GM23338 (cell line): ENCODE results near the gene LEMD1. TPM values are rescaled to one million over a fixed set of nuclear protein-coding genes. Genes with fewer than 3 reads are reported as not detected.

Source experiments
- EZH2 ChIP-seq: fragments of 200-600 bp; sonication (generic); IDR thresholded peaks from one replicate; pipeline ENCODE4 v1.8.0; 2017; ENCODE audit warnings: antibody characterized with exemption, mild to moderate bottlenecking, low read depth; ENCODE audit not compliant: unreplicated experiment
- STAT1 ChIP-seq: IDR thresholded peaks from one replicate; pipeline ENCODE4 v1.6.1; 2016; ENCODE audit warnings: antibody characterized with exemption; ENCODE audit not compliant: unreplicated experiment
- ZNF114 ChIP-seq: fragments of 250-450 bp; sonication (Bioruptor Pico); IDR thresholded peaks from 2 replicates; pipeline ENCODE4 v1.5.0; 2020; ENCODE audit warnings: mild to moderate bottlenecking, moderate library complexity
- ZNF331 ChIP-seq: fragments of 250-450 bp; sonication (Bioruptor Pico); IDR thresholded peaks from 2 replicates; pipeline ENCODE4 v1.5.0; 2020; ENCODE audit warnings: low read depth, mild to moderate bottlenecking, moderate library complexity
- polyA plus RNA-seq: library from polyadenylated mRNA; unstranded; fragments of >200 nt; fragmentation: Nextera tagmentation; extraction: Ambion mirVana; gene quantifications from 2 replicates; pipeline ENCODE4 v1.2.1, GENCODE V29; 2016
- total RNA-seq: library from RNA; depleted of rRNA; stranded (reverse); fragments of >200 nt; shearing (Covaris generic); gene quantifications from 2 replicates; pipeline ENCODE4 v1.2.3, GENCODE V29; 2014
- TF ChIP-seq, protein P1 (sequence below): fragments of 250-450 bp; sonication (Bioruptor Pico); IDR thresholded peaks from 2 replicates; pipeline ENCODE4 v1.5.0; 2020; ENCODE audit warnings: mild to moderate bottlenecking, moderate library complexity
- TF ChIP-seq, protein P2 (sequence below): IDR thresholded peaks from one replicate; pipeline ENCODE4 v1.6.1; 2018; ENCODE audit warnings: antibody characterized with exemption; ENCODE audit not compliant: unreplicated experiment

LEMD1 gene
- total and polyA plus RNA-seq, 2 experiments from 2014 or later, result 4.7 to 10.7 TPM

DNA sequence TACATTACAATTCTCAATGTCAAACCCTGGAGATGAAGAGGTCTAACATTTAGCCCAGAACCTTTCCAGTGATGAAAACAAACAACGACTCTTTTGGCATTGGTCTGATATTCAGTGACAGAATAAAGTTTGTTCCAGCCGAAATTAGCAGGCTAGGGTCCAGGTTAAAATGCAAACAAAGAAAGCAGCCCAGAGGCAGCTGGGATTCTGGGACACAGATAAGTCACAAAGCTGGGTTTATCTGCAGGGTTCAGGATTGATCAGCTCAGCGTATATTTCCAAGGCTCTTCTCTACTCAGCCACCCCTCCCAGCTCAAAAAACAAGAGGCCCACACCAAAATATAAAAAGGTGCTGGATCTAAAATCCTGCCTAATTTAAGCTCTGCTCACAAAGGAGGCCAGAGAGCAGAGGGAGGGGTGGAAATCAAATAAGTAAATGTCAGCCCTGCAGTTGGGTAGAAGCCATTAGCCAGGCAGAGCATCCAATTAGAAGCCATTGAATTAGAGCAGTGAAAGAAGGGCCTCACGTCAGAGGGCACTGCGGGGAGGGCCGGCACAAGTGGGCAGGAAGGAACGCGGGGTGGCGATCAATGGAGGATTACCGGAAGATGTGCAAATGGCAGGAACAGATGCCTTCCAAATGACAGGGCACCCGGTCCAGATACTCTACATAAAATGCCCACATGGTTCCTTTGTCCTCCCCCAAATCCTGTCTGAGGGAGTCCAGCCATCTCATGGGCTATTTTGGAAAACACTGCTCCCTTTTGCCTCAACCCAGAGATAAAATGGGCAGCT, 61.9 kb downstream of the LEMD1 start (continued):
- TF ChIP-seq, protein P1, sequence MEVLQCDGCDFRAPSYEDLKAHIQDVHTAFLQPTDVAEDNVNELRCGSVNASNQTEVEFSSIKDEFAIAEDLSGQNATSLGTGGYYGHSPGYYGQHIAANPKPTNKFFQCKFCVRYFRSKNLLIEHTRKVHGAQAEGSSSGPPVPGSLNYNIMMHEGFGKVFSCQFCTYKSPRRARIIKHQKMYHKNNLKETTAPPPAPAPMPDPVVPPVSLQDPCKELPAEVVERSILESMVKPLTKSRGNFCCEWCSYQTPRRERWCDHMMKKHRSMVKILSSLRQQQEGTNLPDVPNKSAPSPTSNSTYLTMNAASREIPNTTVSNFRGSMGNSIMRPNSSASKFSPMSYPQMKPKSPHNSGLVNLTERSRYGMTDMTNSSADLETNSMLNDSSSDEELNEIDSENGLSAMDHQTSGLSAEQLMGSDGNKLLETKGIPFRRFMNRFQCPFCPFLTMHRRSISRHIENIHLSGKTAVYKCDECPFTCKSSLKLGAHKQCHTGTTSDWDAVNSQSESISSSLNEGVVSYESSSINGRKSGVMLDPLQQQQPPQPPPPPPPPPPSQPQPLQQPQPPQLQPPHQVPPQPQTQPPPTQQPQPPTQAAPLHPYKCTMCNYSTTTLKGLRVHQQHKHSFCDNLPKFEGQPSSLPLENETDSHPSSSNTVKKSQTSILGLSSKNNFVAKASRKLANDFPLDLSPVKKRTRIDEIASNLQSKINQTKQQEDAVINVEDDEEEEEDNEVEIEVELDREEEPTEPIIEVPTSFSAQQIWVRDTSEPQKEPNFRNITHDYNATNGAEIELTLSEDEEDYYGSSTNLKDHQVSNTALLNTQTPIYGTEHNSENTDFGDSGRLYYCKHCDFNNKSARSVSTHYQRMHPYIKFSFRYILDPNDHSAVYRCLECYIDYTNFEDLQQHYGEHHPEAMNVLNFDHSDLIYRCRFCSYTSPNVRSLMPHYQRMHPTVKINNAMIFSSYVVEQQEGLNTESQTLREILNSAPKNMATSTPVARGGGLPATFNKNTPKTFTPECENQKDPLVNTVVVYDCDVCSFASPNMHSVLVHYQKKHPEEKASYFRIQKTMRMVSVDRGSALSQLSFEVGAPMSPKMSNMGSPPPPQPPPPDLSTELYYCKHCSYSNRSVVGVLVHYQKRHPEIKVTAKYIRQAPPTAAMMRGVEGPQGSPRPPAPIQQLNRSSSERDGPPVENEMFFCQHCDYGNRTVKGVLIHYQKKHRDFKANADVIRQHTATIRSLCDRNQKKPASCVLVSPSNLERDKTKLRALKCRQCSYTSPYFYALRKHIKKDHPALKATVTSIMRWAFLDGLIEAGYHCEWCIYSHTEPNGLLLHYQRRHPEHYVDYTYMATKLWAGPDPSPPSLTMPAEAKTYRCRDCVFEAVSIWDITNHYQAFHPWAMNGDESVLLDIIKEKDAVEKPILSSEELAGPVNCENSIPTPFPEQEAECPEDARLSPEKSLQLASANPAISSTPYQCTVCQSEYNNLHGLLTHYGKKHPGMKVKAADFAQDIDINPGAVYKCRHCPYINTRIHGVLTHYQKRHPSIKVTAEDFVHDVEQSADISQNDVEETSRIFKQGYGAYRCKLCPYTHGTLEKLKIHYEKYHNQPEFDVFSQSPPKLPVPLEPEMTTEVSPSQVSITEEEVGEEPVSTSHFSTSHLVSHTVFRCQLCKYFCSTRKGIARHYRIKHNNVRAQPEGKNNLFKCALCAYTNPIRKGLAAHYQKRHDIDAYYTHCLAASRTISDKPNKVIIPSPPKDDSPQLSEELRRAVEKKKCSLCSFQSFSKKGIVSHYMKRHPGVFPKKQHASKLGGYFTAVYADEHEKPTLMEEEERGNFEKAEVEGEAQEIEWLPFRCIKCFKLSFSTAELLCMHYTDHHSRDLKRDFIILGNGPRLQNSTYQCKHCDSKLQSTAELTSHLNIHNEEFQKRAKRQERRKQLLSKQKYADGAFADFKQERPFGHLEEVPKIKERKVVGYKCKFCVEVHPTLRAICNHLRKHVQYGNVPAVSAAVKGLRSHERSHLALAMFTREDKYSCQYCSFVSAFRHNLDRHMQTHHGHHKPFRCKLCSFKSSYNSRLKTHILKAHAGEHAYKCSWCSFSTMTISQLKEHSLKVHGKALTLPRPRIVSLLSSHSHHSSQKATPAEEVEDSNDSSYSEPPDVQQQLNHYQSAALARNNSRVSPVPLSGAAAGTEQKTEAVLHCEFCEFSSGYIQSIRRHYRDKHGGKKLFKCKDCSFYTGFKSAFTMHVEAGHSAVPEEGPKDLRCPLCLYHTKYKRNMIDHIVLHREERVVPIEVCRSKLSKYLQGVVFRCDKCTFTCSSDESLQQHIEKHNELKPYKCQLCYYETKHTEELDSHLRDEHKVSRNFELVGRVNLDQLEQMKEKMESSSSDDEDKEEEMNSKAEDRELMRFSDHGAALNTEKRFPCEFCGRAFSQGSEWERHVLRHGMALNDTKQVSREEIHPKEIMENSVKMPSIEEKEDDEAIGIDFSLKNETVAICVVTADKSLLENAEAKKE (CRISPR knock-in tag), result no peak
- TF ChIP-seq ZNF331 (CRISPR knock-in tag), result no peak
- TF ChIP-seq ZNF114 (CRISPR knock-in tag), result no peak
- no peak for TF ChIP-seq STAT1
- TF ChIP-seq EZH2, result no peak
- TF ChIP-seq, protein P2, sequence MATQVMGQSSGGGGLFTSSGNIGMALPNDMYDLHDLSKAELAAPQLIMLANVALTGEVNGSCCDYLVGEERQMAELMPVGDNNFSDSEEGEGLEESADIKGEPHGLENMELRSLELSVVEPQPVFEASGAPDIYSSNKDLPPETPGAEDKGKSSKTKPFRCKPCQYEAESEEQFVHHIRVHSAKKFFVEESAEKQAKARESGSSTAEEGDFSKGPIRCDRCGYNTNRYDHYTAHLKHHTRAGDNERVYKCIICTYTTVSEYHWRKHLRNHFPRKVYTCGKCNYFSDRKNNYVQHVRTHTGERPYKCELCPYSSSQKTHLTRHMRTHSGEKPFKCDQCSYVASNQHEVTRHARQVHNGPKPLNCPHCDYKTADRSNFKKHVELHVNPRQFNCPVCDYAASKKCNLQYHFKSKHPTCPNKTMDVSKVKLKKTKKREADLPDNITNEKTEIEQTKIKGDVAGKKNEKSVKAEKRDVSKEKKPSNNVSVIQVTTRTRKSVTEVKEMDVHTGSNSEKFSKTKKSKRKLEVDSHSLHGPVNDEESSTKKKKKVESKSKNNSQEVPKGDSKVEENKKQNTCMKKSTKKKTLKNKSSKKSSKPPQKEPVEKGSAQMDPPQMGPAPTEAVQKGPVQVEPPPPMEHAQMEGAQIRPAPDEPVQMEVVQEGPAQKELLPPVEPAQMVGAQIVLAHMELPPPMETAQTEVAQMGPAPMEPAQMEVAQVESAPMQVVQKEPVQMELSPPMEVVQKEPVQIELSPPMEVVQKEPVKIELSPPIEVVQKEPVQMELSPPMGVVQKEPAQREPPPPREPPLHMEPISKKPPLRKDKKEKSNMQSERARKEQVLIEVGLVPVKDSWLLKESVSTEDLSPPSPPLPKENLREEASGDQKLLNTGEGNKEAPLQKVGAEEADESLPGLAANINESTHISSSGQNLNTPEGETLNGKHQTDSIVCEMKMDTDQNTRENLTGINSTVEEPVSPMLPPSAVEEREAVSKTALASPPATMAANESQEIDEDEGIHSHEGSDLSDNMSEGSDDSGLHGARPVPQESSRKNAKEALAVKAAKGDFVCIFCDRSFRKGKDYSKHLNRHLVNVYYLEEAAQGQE, result no peak
